GM21360 (cell line): ENCODE results near the gene MYH7.

ENCODE experiments used
- ATAC-seq: cut with Tn5 transposase; IDR thresholded peaks from one replicate; pipeline ENCODE4 v1.9.1; 2021; ENCODE audit warnings: mild to moderate bottlenecking, moderate library complexity; ENCODE audit not compliant: unreplicated experiment

MYH7 gene

DNA sequence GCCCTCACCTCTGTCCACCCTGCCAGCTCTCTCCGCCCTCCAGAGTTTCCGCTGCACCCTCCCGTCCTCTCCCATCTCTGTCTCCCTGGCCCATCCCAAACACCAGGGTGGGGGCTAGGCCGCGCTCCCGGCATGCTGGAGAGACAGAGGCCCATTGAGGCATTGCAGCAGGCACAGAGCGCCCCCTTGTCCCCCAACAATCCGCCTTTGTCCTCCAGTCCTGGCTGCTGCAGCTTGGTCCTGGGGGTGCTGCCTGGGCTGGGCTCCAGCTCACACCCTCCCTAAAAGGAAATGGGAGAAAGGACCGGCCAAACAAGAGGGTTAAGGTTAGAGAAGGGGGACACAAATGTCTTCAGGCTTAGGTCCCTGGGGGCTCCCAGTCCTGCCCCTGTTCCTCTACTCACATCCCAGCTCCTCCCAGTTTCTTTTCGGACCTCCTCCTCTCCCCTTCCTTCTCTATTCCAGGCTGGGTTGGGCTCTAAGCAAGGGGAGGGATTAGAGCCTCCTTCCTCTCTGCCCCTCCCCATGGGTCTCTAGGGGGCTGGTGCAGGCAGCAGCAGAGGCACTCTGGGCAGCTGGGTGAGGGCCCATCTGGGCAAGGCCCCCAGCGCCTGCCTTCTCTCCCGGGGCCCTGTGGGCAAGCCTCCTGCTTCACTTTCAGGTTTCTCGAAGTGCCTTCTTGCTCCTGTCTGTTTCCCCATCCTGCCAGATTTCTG lies 58.8 kb downstream of the MYH7 start, which contains the start of gene CMTM5:
CMTM5 (plus strand) TSS at position 565 of the 716 bp plus-strand sequence. CDS start 206 bp downstream, outside the sequence.
- no peak for ATAC-seq

DNA sequence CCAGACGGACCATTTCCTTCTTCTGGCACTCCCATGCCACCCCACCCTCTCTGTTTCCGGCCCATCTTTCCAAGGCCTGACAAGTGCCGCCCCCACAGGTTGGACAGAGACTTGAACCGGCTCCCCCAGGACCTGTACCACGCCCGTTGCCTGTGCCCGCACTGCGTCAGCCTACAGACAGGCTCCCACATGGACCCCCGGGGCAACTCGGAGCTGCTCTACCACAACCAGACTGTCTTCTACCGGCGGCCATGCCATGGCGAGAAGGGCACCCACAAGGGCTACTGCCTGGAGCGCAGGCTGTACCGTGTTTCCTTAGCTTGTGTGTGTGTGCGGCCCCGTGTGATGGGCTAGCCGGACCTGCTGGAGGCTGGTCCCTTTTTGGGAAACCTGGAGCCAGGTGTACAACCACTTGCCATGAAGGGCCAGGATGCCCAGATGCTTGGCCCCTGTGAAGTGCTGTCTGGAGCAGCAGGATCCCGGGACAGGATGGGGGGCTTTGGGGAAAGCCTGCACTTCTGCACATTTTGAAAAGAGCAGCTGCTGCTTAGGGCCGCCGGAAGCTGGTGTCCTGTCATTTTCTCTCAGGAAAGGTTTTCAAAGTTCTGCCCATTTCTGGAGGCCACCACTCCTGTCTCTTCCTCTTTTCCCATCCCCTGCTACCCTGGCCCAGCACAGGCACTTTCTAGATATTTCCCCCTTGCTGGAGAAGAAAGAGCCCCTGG lies 59.8 kb downstream of the MYH7 start:
- no peak for ATAC-seq

GRCh38 chr14:23373041-23373440 lies 62.4 kb downstream of the MYH7 start:
- ATAC-seq: no peak

- no peak for ATAC-seq
Measured at GRCh38 chr14:23372509-23372908, 63.0 kb downstream of the MYH7 start, which contains the start of gene IL25. Gene IL25 (plus strand): TSS chr14:23372809.

DNA sequence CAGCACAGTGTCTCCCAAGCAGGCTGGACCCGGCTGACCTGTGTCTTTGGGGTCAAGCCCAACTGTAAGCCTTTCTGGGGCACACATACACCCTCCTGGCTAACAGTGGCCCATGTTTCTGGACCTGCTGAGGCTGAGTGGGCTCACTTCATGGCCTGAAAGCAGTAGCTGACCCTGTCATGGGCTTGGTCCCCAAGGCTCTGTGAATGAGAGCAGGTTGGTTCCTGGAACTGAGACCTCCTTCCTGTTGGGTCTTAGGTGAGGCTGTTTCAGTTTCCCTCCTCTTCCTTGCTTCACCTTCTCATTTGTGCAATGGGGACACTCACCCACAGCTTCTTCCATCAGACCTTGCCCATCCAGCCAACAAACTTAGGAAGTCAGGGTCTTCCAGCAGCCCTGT lies 63.6 kb downstream of the MYH7 start:
- no peak for ATAC-seq

GRCh38 chr14:23370221-23370620 lies 65.2 kb downstream of the MYH7 start:
- no peak for ATAC-seq

GRCh38 chr14:23366426-23366921 lies 69.0 kb downstream of the MYH7 start:
- ATAC-seq: no peak

- ATAC-seq: no peak
Measured at GRCh38 chr14:23365732-23366425, 69.6 kb downstream of the MYH7 start.

DNA sequence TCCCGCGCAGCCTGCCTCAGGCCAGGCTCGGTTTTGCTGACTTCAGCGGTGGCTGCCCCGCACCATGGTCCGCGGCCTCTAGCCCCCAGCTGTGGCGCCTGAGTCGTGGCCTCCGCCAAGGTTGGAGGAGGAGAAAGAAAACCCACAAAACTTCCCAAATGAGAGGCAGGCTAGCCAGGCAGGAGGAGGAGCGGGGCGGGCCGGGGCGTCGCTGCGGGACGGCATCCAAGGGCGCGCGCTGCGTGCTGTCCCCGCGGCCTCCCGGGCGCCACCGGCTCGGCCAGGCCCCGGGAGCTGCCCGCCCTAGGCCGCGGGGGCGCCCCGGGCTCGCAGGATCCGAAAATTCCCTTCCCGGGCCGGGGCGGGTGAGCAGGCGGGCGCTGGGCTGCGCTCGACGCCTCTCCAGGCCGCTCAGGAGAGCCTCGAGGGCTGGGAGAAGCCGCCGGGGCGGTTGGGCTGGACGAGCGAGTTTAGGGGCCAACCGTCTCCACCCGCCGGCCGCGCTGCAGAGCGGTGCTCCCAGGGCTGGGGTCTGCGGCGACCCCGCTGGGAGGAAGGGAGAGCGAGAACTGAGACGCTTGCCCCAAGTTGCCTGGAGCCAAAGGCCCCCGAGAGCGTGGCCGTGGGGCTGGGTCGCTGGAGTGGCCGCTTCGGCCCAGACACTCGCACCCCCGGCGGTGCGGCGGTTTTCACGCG lies 70.3 kb downstream of the MYH7 start, which contains the start of gene EFS:
EFS (minus strand) TSS at position 137 of the 696 bp plus-strand sequence. CDS start 147 bp downstream, outside the sequence.
- ATAC-seq: no peak

- ATAC-seq: no peak
Measured at GRCh38 chr14:23364164-23365035, 71.1 kb downstream of the MYH7 start.
